Body of pancreas (tissue), 4 donors: ENCODE results near the gene AFF3. TPM values are rescaled to one million over a fixed set of nuclear protein-coding genes. Genes with fewer than 3 reads are reported as not detected.

Experiments
- ATAC-seq: fragments of 150-250 bp; one replicate; pipeline ENCODE4 v1.9.1; 2016
- DNase-seq, 4 donors: peaks; one replicate each; pipeline ENCODE4 v3.0.0-alpha.2; 2019
- H3K27ac ChIP-seq, 4 donors: fragments of 200-600 bp; sonication (generic); 1 replicate in 3 of 4; 2 replicates in 1 of 4; pipeline versions ENCODE4 v1.5.1 to v1.6.1; 2016 to 2019; ENCODE audit warnings: mild to moderate bottlenecking in 1 of 4, mixed read lengths in 1 of 4, moderate library complexity in 1 of 4
- H3K27me3 ChIP-seq, 2 donors: fragments of 200-600 bp; sonication (generic); one replicate each; pipeline ENCODE4 v1.6.0; 2016; ENCODE audit warnings: mild to moderate bottlenecking in 1 of 2
- H3K36me3 ChIP-seq, 2 donors: fragments of 200-600 bp; sonication (generic); replicated peaks in 1 of 2; 2 replicates each; pipeline ENCODE4 v1.5.1; 2016; ENCODE audit warnings: low read depth in 2 of 2; ENCODE audit not compliant: insufficient read depth in 1 of 2
- H3K4me1 ChIP-seq: fragments of 200-600 bp; sonication (generic); one replicate; pipeline ENCODE4 v1.6.0; 2016
- H3K4me3 ChIP-seq, 2 donors: fragments of 200-600 bp; sonication (generic); 1 replicate in 1 of 2; 2 replicates in 1 of 2; pipeline ENCODE4 v1.5.1; 2016 to 2019
- H3K9me3 ChIP-seq, 3 donors: fragments of 200-600 bp; sonication (generic); 1 replicate in 2 of 3; 2 replicates in 1 of 3; pipeline ENCODE4 v1.5.1; 2016
- CTCF ChIP-seq, 7 experiments: fragments of 450-650 bp in 4 of 7; fragments of 200-600 bp in 3 of 7; sonication (generic) in 3 of 7; IDR thresholded peaks; one replicate each; pipeline ENCODE4 v1.5.1; 2016 to 2019; ENCODE audit warnings: antibody characterized with exemption in 7 of 7
- POLR2A ChIP-seq, 3 donors: fragments of 450-650 bp; IDR thresholded peaks; one replicate each; pipeline ENCODE4 v1.6.1; 2016; ENCODE audit warnings: antibody characterized with exemption in 3 of 3, mild to moderate bottlenecking in 2 of 3
- WGBS, 2 donors: methylation state at CpG; one replicate each; pipeline ENCODE4 v1.1.5; 2017; 5-methylcytosine and 5-hydroxymethylcytosine counted together
- intact Hi-C: fragments of 100-400 bp; cut with DNase I; formaldehyde crosslinking; loops from one replicate; pipeline ENCODE4 v1.15.1; 2023
- total RNA-seq, 2 donors: library from RNA; depleted of rRNA; stranded (reverse); fragments of >200 nt; gene quantifications; one replicate each; pipeline ENCODE4 v1.1.0, GENCODE V29; 2016

Gene AFF3
- total RNA-seq, 2 donors from 2014 or later = 0.52 to 0.99 TPM

DNA sequence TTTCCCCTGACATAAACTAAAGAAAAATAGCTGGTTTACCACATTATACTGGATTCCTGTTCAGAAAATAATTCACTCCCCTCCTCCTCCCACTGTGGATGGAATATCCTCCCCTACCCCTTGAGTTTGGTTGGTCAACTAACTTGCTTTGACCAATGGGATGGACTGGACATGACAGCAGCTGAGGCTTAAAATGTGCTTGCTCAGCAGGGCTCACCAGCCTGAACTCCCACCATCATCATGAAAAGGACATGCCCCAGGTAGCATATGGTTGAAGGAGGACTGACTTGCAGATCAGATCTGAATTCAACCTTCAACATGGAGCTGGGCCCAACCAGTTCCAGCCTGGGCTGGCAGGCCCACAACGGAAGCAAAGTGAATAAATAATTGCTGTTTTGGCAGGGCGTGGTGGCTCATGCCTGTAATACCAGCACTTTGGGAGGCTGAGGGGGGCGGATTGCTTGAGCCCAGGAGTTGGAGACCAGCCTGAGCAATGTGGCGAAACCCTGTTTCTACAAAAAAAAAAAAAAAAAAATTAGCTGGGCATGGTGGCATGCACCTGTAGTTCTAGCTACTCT, 284.4 kb downstream of the AFF3 start:
- no peak for TF ChIP-seq POLR2A (IDR thresholded peaks at IDR 0.05)
- TF ChIP-seq CTCF (IDR thresholded peaks at IDR 0.05) = no peak
- intact Hi-C loops = no loop called here

DNA sequence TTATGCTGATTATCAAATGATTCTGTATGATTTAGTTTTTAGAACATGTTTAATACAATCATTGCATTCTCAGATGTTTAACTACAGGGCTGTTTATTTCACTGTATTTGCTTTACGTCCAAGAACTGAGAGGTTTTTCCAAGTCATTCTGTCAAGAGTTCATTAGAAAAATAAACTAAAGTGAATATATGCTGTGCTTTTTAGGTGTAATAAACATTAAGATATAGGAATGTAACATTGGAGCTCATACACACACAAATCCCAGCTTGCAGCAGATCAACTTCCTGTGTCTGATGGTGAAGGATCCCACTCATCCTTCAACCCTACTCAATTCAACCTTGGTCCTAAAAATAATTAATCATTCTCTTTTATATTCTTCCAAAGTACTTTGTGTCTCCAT, 285.0 kb downstream of the AFF3 start:
- H3K27me3 ChIP-seq = no peaks in the 10 kb centered on the region
- no peak overlapping the region for H3K4me3 ChIP-seq
- WGBS, 2 donors = 87 to 89% methylated on average over 1 of the region's 1 CpG
- H3K27ac ChIP-seq = no peak overlapping the region
- ATAC-seq (no peak), DNase-seq (no peak)
- TF ChIP-seq POLR2A (IDR thresholded peaks at IDR 0.05) (no peak), CTCF (IDR thresholded peaks at IDR 0.05) (no peak)
- intact Hi-C loops = no loop called here
- no peaks in the 10 kb centered on the region for H3K36me3 ChIP-seq
- no peaks in the 10 kb centered on the region for H3K9me3 ChIP-seq
- no peaks in the 10 kb centered on the region for H3K4me1 ChIP-seq

More for the DNA sequence above, 284.4 kb downstream of the AFF3 start:
- WGBS, 2 donors = 75 to 89% methylated on average over 4 of the region's 4 CpGs
- H3K4me3 ChIP-seq = no peak overlapping the region
- no peak overlapping the region for H3K27ac ChIP-seq
- no peaks in the 10 kb centered on the region for H3K4me1 ChIP-seq
- H3K27me3 ChIP-seq = no peaks in the 10 kb centered on the region
- H3K36me3 ChIP-seq = no peaks in the 10 kb centered on the region
- ATAC-seq (no peak), DNase-seq (no peak)
- no peaks in the 10 kb centered on the region for H3K9me3 ChIP-seq

DNA sequence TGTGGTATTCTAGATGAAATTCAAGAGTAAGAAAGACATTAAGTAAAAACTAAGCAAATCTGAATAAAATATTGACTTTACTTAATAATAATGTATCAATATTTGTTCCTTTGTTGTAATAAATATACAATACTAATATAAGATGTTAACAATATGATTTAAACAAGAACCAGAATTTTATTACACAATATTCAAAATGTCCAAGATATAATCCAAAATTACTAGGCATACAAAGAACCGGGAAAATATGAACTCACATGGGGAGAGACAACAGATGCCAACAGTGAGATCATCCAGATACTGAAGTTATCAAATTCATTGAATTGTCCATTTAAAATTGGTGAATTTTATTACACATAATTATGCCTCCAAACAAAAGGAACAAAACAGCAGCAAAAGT, 286.3 kb downstream of the AFF3 start:
- no peak for TF ChIP-seq CTCF (IDR thresholded peaks at IDR 0.05)
- no peak for TF ChIP-seq POLR2A (IDR thresholded peaks at IDR 0.05)
- H3K9me3 ChIP-seq = no peaks in the 10 kb centered on the region
- WGBS, 2 donors = 84 to 86% methylated on average over 1 of the region's 1 CpG
- H3K27me3 ChIP-seq = no peaks in the 10 kb centered on the region
- peaks cover 4% of the 10 kb centered on the region for H3K4me1 ChIP-seq
- no peaks in the 10 kb centered on the region for H3K36me3 ChIP-seq
- H3K27ac ChIP-seq = no peak overlapping the region
- no peak for ATAC-seq
- intact Hi-C loops = no loop called here
- DNase-seq = no peak
- no peak overlapping the region for H3K4me3 ChIP-seq

- no peaks in the 10 kb centered on the region for H3K27me3 ChIP-seq
- no peak for TF ChIP-seq CTCF (IDR thresholded peaks at IDR 0.05)
- no peak for TF ChIP-seq POLR2A (IDR thresholded peaks at IDR 0.05)
- DNase-seq (no peak), ATAC-seq (no peak)
- 30 to 33% methylated on average over 5 of the region's 5 CpGs for WGBS, 2 donors
- H3K4me3 ChIP-seq = no peak overlapping the region
- H3K9me3 ChIP-seq = no peaks in the 10 kb centered on the region
- intact Hi-C loops = no loop called here
- peaks cover 16% of the 10 kb centered on the region for H3K4me1 ChIP-seq
- H3K27ac ChIP-seq = no peak overlapping the region
- no peaks in the 10 kb centered on the region for H3K36me3 ChIP-seq
Observed at GRCh38 chr2:99854236-99854852, 288.0 kb downstream of the AFF3 start.

- H3K4me3 ChIP-seq = no peak overlapping the region
- intact Hi-C loops = no loop called here
- no peaks in the 10 kb centered on the region for H3K9me3 ChIP-seq
- H3K27me3 ChIP-seq = no peaks in the 10 kb centered on the region
- WGBS, 2 donors = 86% methylated on average over 2 of the region's 2 CpGs
- peaks cover 16% of the 10 kb centered on the region for H3K4me1 ChIP-seq
- TF ChIP-seq CTCF (IDR thresholded peaks at IDR 0.05) = no peak
- TF ChIP-seq POLR2A (IDR thresholded peaks at IDR 0.05) = no peak
- DNase-seq (no peak), ATAC-seq (no peak)
- H3K36me3 ChIP-seq = no peaks in the 10 kb centered on the region
- no peak overlapping the region for H3K27ac ChIP-seq
Observed at GRCh38 chr2:99852956-99853355, 289.4 kb downstream of the AFF3 start.
